ENCODE measurements around the gene MUC5AC. TPM values are rescaled to one million over a fixed set of nuclear protein-coding genes. Genes with fewer than 3 reads are reported as not detected.
"Not testable (repeated sequence)": the region's sequence is repeated elsewhere in the genome, so short reads cannot be mapped to it uniquely, and the experiment has no call there.

Gene MUC5AC
- total and polyA plus RNA-seq, 10 donors: under 0.01 TPM; not detected in 8

- peak; percentile 67 for DNase-seq
- no peaks in the 10 kb centered on the region for H3K36me3 ChIP-seq
- H3K4me3 ChIP-seq: no peak overlapping the region
- TF ChIP-seq POLR2AphosphoS5 (IDR thresholded peaks at IDR 0.05): no peak
- TF ChIP-seq CTCF (IDR thresholded peaks at IDR 0.05 in 8 of 11, conservative IDR thresholded peaks at IDR 0.05 in 3 of 11): no peak
- TF ChIP-seq POLR2A (IDR thresholded peaks at IDR 0.05): no peak
- no peaks in the 10 kb centered on the region for H3K9me3 ChIP-seq
- H3K4me1 ChIP-seq: peaks cover 0 to 4% (median 0%) of the 10 kb centered on the region in 6 donors
- intact Hi-C loops (cut with DNase I; ENCODE audit: low total_unique reads): no loop called here
- H3K27ac ChIP-seq: no peak overlapping the region
- WGBS, 5 donors: 81 to 91% (median 86%) methylated on average over 29 to 36 of the region's 36 CpGs
- peaks cover 0 to 16% (median 0%) of the 10 kb centered on the region in 7 donors for H3K27me3 ChIP-seq (replicated peaks in 1 of 7)
Measured at GRCh38 chr11:1113405-1114201, 44.1 kb upstream of the MUC5AC start.

- H3K27ac ChIP-seq; intact Hi-C loops (cut with DNase I; ENCODE audit: low total_unique reads); H3K36me3 ChIP-seq; H3K4me1 ChIP-seq; H3K27me3 ChIP-seq (replicated peaks in 1 of 7); H3K9me3 ChIP-seq; H3K4me3 ChIP-seq: not testable (repeated sequence)
- 78 to 93% (median 88%) methylated on average over 6 of the region's 6 CpGs for WGBS, 5 donors
- peak; percentile 16 for DNase-seq
Measured at GRCh38 chr11:1115292-1115691, 42.5 kb upstream of the MUC5AC start.

- H3K27me3 ChIP-seq (replicated peaks in 1 of 7): peaks cover 0 to 14% (median 0%) of the 10 kb centered on the region in 7 donors
- no peak overlapping the region for H3K4me3 ChIP-seq
- no peaks in the 10 kb centered on the region for H3K9me3 ChIP-seq
- H3K4me1 ChIP-seq: peaks cover 0 to 4% (median 0%) of the 10 kb centered on the region in 6 donors
- no peaks in the 10 kb centered on the region for H3K36me3 ChIP-seq
- WGBS, 5 donors: 83 to 93% (median 91%) methylated on average over 11 to 12 of the region's 12 CpGs
- no peak for TF ChIP-seq POLR2AphosphoS5 (IDR thresholded peaks at IDR 0.05)
- no peak for TF ChIP-seq POLR2A (IDR thresholded peaks at IDR 0.05)
- no peak for TF ChIP-seq CTCF (IDR thresholded peaks at IDR 0.05 in 8 of 11, conservative IDR thresholded peaks at IDR 0.05 in 3 of 11)
- intact Hi-C loops (cut with DNase I; ENCODE audit: low total_unique reads): no loop called here
- no peak overlapping the region for H3K27ac ChIP-seq
- no peak for DNase-seq
Measured at GRCh38 chr11:1116104-1116503, 41.6 kb upstream of the MUC5AC start.

- TF ChIP-seq CTCF (IDR thresholded peaks at IDR 0.05 in 8 of 11, conservative IDR thresholded peaks at IDR 0.05 in 3 of 11) (no peak), POLR2A (IDR thresholded peaks at IDR 0.05) (no peak), POLR2AphosphoS5 (IDR thresholded peaks at IDR 0.05) (no peak)
- intact Hi-C loops (cut with DNase I; ENCODE audit: low total_unique reads): no loop called here
- Histone ChIP-seq H3K27ac (no peak overlapping the region), H3K27me3 (replicated peaks in 1 of 7) (peaks cover 0 to 21% (median 0%) of the 10 kb centered on the region in 7 donors), H3K4me1 (peaks cover 0 to 4% (median 0%) of the 10 kb centered on the region in 6 donors), H3K4me3 (no peak overlapping the region), H3K36me3 (no peaks in the 10 kb centered on the region), H3K9me3 (no peaks in the 10 kb centered on the region)
- 64 to 74% (median 66%) methylated on average over 22 to 23 of the region's 23 CpGs for WGBS, 5 donors
- DNase-seq: no peak
Measured at GRCh38 chr11:1116666-1117390, 40.9 kb upstream of the MUC5AC start.
